Measurements from ENCODE around the gene TOMM40L. TPM values are rescaled to one million over a fixed set of nuclear protein-coding genes. Genes with fewer than 3 reads are reported as not detected.

TOMM40L gene
- total and polyA plus RNA-seq, 2 experiments from 2014 or later, result 12.5 to 13.6 TPM

- Histone ChIP-seq H3K27me3 (no peaks in the 10 kb centered on the region), H3K36me3 (no peaks in the 10 kb centered on the region), H3K9me3 (ENCODE audit: low read depth) (no peaks in the 10 kb centered on the region), H3K27ac (no peak overlapping the region), H3K4me1 (ENCODE audit: low read depth) (no peaks in the 10 kb centered on the region), H3K4me3 (no peak overlapping the region)
- DNase-seq (ENCODE audit: low read depth in 1 of 2, low spot score in 1 of 2), result no peak
- no peak for TF ChIP-seq CTCF (IDR thresholded peaks at IDR 0.05; ENCODE audit: low read depth, low read length)
Observed at GRCh38 chr1:161273402-161273801, 47.5 kb downstream of the TOMM40L start.

GRCh38 chr1:161274874-161275273, 49.0 kb downstream of the TOMM40L start:
- Histone ChIP-seq H3K27ac (no peak overlapping the region), H3K9me3 (ENCODE audit: low read depth) (no peaks in the 10 kb centered on the region), H3K4me3 (no peak overlapping the region), H3K27me3 (no peaks in the 10 kb centered on the region), H3K4me1 (ENCODE audit: low read depth) (no peaks in the 10 kb centered on the region), H3K36me3 (no peaks in the 10 kb centered on the region)
- peak in 1 of 2 donors; percentile 30 for DNase-seq (ENCODE audit: low read depth in 1 of 2, low spot score in 1 of 2)
- no peak for TF ChIP-seq CTCF (IDR thresholded peaks at IDR 0.05; ENCODE audit: low read depth, low read length)

Other genes with a start within 250 kb of the TOMM40L start
- gene F11R, start 204.9 kb upstream of the TOMM40L start, total RNA-seq, result 68.1 and 93.7 TPM in 2 replicates
- 90.1 and 139 TPM in 2 replicates for gene F11R, start 204.9 kb upstream of the TOMM40L start, polyA plus RNA-seq
- gene TSTD1, start 187.1 kb upstream of the TOMM40L start, total RNA-seq, result 262 and 347 TPM in 2 replicates
- 393 and 448 TPM in 2 replicates for gene TSTD1, start 187.1 kb upstream of the TOMM40L start, polyA plus RNA-seq
- gene USF1, start 180.1 kb upstream of the TOMM40L start, total RNA-seq, result 110 and 127 TPM in 2 replicates
- gene USF1, start 180.1 kb upstream of the TOMM40L start, polyA plus RNA-seq, result 33.7 and 45.5 TPM in 2 replicates
- gene ARHGAP30, start 156.2 kb upstream of the TOMM40L start, total RNA-seq, result not detected in 2 replicates
- 1.8 and 1.9 TPM in 2 replicates for gene ARHGAP30, start 156.2 kb upstream of the TOMM40L start, polyA plus RNA-seq
- not detected in 2 replicates for gene NECTIN4, start 136.5 kb upstream of the TOMM40L start, total RNA-seq
- gene NECTIN4, start 136.5 kb upstream of the TOMM40L start, polyA plus RNA-seq, result not detected in 2 replicates
- 36.5 and 42.4 TPM in 2 replicates for gene KLHDC9, start 127.7 kb upstream of the TOMM40L start, total RNA-seq
- gene KLHDC9, start 127.7 kb upstream of the TOMM40L start, polyA plus RNA-seq, result 41.2 and 48.7 TPM in 2 replicates
- 85.4 and 137 TPM in 2 replicates for gene PFDN2, start 108.0 kb upstream of the TOMM40L start, total RNA-seq
- gene PFDN2, start 108.0 kb upstream of the TOMM40L start, polyA plus RNA-seq, result 103 and 121 TPM in 2 replicates
- 60.7 and 65.9 TPM in 2 replicates for gene NIT1, start 108.0 kb upstream of the TOMM40L start, total RNA-seq
- 64.6 and 92.6 TPM in 2 replicates for gene NIT1, start 108.0 kb upstream of the TOMM40L start, polyA plus RNA-seq
- 28.1 and 36.5 TPM in 2 replicates for gene DEDD, start 93.4 kb upstream of the TOMM40L start, total RNA-seq
- 30.8 and 35.5 TPM in 2 replicates for gene DEDD, start 93.4 kb upstream of the TOMM40L start, polyA plus RNA-seq
- gene UFC1, start 72.1 kb upstream of the TOMM40L start, total RNA-seq, result 51.2 and 61.2 TPM in 2 replicates
- 122 and 124 TPM in 2 replicates for gene UFC1, start 72.1 kb upstream of the TOMM40L start, polyA plus RNA-seq
- 18.7 and 19.6 TPM in 2 replicates for gene USP21, start 66.6 kb upstream of the TOMM40L start, total RNA-seq
- gene USP21, start 66.6 kb upstream of the TOMM40L start, polyA plus RNA-seq, result 48.8 and 59.9 TPM in 2 replicates
- gene PPOX, start 59.6 kb upstream of the TOMM40L start, total RNA-seq, result 35.4 and 53.8 TPM in 2 replicates
- 67.0 and 67.1 TPM in 2 replicates for gene PPOX, start 59.6 kb upstream of the TOMM40L start, polyA plus RNA-seq
- gene B4GALT3, start 48.6 kb upstream of the TOMM40L start, total RNA-seq, result 31.3 and 36.9 TPM in 2 replicates
- gene B4GALT3, start 48.6 kb upstream of the TOMM40L start, polyA plus RNA-seq, result 44.7 and 54.7 TPM in 2 replicates
- gene ADAMTS4, start 27.0 kb upstream of the TOMM40L start, total RNA-seq, result 0.88 and 4.0 TPM in 2 replicates
- gene ADAMTS4, start 27.0 kb upstream of the TOMM40L start, polyA plus RNA-seq, result 1.9 and 3.5 TPM in 2 replicates
- gene NDUFS2, start 23.7 kb upstream of the TOMM40L start, total RNA-seq, result 183 and 204 TPM in 2 replicates
- 346 and 367 TPM in 2 replicates for gene NDUFS2, start 23.7 kb upstream of the TOMM40L start, polyA plus RNA-seq
- gene FCER1G, start 10.8 kb upstream of the TOMM40L start, total RNA-seq, result not detected in 2 replicates
- 0.50 TPM in 1 of 2 replicates, not detected in the other for gene FCER1G, start 10.8 kb upstream of the TOMM40L start, polyA plus RNA-seq
- gene APOA2, start 2.4 kb upstream of the TOMM40L start, total RNA-seq, result 1.0 TPM in 1 of 2 replicates, not detected in the other
- gene APOA2, start 2.4 kb upstream of the TOMM40L start, polyA plus RNA-seq, result 3.1 TPM in 1 of 2 replicates, not detected in the other
- 0.33 TPM in 1 of 2 replicates, not detected in the other for gene NR1I3, start 12.1 kb downstream of the TOMM40L start, total RNA-seq
- not detected in 2 replicates for gene NR1I3, start 12.1 kb downstream of the TOMM40L start, polyA plus RNA-seq
- 0.14 and 0.21 TPM in 2 replicates for gene PCP4L1, start 32.7 kb downstream of the TOMM40L start, total RNA-seq
- gene PCP4L1, start 32.7 kb downstream of the TOMM40L start, polyA plus RNA-seq, result not detected in 2 replicates
- gene MPZ, start 83.9 kb downstream of the TOMM40L start, total RNA-seq, result 0.35 and 0.77 TPM in 2 replicates
- gene MPZ, start 83.9 kb downstream of the TOMM40L start, polyA plus RNA-seq, result 0.48 and 0.66 TPM in 2 replicates
- gene SDHC, start 88.3 kb downstream of the TOMM40L start, total RNA-seq, result 19.5 and 22.5 TPM in 2 replicates
- 275 and 333 TPM in 2 replicates for gene SDHC, start 88.3 kb downstream of the TOMM40L start, polyA plus RNA-seq
- gene CFAP126, start 141.8 kb downstream of the TOMM40L start, total RNA-seq, result not detected in 2 replicates
- gene CFAP126, start 141.8 kb downstream of the TOMM40L start, polyA plus RNA-seq, result not detected in 2 replicates